HG03060 (cell line): ENCODE measurements around the gene THPO.

Source experiments
- ATAC-seq: cut with Tn5 transposase; IDR thresholded peaks from one replicate; pipeline ENCODE4 v1.9.1; 2021; ENCODE audit warnings: low read depth, moderate number of reproducible peaks; ENCODE audit not compliant: unreplicated experiment

THPO gene

DNA sequence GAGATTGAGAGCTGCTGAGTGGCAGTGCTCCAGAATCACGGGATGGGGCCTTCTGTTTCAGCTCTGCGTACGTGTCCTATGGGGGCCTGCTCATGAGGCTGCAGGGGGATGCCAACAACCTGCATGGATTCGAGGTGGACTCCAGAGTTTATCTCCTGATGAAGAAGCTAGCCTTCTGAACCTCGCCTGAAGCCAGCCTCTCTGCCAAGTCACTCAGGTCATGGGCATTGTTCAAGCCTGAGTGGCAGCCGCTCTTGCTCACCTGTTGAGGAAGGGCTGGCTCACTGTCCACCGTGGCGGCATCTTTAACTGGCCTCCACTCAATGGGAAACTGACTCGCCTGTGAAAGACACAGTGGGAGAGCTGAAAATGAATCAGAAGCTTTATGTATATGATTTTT, 9.9 kb downstream of the THPO start:
- no peak for ATAC-seq

DNA sequence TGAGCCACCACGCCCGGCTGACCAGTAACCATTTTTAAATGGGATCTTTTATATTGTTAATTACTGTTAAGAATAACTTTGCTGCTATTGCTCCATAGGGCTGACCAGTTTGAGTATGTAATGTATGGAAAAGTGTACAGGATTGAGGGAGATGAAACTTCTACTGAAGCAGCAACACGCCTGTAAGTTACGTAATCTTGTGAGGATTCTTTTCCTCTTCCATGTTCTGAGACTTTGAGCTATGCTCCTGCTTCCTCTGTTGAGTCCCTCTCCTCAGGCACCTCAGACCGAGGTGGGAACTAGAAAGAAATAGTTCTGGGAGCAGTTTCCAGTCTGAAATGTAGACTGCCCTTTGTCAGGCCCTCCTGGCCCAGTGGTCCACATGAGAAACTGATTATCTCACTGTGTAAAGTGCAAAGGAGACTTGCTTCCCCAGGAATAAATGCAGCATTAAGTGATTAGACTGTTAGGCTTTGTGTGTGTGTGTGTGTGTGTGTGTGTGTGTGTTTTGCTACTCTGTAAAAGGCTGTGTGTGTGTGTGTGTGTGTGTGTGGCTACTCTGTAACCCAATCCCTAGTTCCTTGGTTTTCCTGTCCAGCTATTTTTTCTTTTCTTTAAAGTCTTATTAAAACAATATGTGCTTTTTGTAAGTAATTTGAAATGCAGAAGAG, 11.3 kb downstream of the THPO start:
- no peak for ATAC-seq

DNA sequence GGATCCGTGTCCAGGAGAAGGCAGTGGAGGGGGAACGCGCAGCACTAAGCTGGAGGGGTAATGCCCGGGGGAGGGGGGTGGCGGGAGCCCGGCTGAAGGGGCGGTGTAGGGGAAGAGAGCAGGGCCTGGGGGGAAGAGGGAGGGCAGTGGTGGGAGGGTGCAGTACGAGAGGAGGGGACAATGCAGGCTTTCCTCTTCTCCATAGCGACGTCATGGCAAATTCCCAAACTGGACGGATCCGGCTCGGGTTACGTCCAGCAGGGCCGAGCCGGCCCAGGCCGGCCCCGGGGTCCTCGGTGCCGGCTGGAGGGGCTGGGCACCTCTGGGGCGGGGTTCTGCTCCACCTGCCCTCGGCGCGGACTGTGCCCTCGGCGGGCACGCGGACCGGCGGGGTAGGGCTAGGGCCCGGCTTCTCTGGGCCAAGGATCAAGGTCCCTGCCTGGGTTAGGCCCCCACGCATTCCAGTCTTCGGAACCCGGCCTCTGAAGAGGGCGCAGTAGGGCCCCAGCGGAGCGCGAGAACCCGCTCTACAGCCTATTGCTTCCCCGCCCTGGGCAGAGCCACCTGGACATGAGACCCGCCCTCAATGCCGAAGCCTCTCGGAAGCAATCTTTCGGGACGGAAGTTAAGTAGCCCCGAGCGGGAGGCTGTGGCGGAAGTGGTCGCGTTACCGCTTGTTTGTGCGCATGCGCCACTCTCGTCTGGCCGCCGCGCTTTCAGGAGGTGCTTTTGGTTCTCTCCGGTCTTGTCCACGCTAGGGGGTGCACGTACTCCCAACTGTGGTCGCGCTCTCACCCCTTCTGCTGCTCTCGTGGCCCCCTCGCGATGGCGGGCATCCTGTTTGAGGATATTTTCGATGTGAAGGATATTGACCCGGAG, 15.1 kb downstream of the THPO start:
- ATAC-seq, result peak; percentile 88

DNA sequence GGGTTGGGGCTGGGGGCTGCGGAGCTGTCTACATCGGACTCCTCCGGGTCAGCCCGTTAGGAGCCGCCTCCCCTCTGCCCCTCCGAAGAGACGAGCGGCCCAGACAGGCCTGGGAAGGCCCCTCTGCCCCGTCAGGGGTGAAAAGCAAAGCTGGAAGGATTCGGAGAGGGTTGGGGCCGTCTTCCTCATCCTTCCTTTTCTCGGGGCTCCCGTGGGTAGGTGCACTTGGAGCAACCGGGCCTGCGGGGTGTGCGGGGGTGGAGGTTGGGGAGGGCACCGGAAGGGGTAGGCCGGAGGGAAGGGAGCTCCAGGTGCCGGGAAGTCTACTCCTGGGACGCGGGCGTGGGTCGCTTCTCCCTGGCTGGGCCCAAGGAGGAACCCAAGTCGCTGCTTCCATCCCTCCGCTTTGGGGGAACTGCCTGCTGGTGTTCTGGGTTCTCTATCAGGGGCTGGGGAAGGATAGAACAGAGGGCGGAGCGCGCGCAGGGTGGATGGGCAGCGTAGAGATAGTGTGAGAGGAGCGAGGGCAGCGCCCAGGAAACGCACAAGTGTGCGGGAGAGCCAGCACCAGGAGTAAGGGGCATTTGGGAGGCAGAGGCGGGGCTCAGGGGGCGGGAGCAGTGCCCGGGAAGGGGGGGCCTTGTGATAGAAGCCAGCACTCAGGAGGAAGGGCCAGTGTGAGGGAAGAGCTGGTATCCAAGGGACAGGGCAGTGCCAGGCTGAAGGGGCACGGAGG, 15.9 kb downstream of the THPO start:
- ATAC-seq, result no peak

DNA sequence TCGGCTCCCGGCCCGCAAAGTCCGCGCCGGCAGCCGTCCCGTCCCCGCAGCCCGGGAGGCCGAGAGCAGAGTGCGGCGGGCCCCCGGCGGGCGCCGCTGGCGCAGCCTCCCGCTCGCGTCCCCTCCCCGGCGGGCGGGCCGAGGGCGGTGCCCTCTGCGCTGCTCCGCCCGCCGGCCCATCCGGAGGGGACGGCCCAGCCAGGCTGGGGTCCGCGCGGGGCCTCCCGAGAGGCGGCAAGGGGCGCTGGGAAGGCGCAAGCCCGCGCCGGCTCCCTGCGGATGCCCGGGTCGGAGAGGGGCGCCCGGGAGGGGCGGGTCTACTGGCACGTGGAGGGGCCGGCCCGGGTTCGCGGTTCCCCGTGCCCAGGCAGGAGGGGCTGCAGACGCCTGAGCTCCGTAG, 16.5 kb downstream of the THPO start, which contains the start of the genes CLCN2 and POLR2H:
TSS of gene CLCN2 (minus strand) at position 74 of the 400 bp plus-strand sequence. CDS start 126 bp downstream, outside the sequence.
TSS of gene POLR2H (plus strand) at position 179 of the 400 bp plus-strand sequence. CDS start 1,783 bp downstream, outside the sequence.
- ATAC-seq, result no peak

DNA sequence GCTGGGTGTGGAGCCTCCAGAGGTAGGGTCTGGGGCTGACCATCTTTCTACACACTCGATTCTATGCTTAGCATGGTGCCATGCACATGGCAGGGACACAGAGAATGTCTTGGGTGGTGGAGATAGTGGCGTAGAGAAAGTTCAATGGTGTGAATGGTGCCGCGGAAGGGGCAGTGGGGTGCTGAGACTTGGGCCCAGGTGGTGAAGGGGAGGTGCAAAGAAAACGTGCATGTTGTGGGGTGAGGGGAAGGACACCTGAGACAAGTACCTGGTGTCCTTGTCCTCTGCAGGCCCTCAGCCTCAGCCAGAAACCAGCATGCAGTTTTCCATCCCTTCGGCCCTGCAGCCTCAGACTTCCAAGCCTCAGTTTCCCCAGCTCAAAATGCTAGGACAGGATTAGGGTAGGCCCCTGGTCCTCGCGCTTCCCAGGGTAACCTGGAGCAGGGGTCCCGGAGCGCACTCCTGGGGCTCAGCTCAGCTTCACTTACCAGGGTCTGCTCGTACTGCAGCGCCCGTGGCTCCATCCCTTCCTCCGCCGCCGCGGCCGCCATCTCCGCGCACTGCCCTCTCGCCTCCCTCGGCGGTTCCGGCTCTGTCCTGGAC, 17.0 kb downstream of the THPO start:
- no peak for ATAC-seq

DNA sequence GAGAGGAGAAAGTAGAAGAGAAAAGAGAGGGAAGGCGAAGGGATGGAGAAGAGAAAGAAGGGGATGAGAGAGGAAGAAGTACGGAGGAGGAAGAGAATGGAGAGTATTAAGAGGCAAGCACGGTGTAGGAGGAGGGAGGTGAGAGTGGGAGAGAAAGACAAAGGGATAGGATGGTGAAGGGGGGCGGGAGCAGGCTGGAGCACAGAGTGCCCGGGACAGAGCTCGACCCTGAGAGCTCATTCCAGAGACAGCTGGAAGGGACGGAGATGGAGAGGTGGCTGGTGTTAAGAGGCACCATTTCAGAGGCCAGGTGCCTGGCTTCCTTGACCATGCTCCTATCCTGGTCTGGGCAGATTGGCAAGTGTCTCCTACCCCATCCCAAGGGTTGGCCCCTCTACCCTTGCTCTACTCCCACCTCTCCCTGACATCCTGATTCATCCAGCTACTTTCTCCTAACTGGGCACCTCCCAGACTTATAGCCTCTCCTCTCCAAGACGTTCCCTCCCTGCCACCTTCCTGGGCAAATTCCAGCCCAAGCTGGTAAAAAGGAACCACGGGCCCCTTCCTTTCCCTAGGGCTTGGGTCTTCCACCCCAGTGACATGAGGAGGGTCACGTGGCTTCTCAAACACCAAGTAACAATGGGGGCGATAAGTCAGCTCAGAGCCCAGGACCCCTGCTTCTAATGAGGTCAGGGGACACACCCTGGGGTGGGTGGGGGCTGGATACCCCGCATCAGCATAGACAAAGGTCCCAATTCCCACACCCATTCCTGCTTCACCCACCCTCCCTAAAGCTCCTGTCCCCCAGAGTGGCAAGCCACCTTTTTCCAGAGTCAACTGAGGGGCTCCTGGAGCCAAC, 17.7 kb downstream of the THPO start:
- ATAC-seq, result no peak

DNA sequence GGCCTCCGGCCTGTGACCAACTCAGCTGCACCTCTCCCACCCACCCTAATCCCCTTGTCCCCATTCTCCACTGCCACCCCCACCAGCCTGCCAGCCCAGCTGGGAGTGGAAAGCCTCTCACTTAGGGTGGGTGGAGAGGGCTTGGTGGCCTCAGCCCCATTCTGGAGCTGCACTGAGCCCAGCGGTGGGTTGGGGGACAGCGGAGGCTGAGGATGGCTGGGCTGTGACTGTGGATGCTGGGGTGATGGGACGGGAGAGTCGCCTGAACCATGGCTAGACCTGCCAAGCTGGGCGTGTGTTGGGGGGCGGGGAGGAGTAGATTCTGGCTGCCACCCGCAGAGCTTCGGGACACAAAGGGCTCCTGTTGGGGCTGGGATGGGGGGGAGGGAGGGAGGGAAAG, 18.4 kb downstream of the THPO start:
- ATAC-seq, result no peak

DNA sequence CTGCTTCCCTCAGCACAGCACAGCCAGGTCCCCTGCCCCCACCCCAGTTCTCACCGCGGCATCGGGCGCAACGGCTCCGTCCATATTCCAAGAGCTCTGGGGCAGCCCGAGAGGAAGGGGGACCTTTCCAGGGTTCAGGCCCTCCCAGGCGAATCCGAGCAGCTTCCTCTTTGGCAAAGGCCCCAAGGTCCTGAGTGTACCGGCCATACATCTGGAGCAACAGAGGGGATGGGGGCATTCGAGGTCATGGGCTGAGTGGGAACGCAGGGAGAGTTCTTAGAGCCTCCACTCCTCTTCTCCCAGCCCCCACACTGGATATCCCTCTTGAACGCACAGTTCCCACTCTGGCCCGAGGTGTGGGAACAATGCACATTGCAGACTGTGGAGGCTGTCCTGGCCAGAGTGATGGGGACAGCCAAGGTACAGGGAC, 19.1 kb downstream of the THPO start:
- ATAC-seq, result no peak

DNA sequence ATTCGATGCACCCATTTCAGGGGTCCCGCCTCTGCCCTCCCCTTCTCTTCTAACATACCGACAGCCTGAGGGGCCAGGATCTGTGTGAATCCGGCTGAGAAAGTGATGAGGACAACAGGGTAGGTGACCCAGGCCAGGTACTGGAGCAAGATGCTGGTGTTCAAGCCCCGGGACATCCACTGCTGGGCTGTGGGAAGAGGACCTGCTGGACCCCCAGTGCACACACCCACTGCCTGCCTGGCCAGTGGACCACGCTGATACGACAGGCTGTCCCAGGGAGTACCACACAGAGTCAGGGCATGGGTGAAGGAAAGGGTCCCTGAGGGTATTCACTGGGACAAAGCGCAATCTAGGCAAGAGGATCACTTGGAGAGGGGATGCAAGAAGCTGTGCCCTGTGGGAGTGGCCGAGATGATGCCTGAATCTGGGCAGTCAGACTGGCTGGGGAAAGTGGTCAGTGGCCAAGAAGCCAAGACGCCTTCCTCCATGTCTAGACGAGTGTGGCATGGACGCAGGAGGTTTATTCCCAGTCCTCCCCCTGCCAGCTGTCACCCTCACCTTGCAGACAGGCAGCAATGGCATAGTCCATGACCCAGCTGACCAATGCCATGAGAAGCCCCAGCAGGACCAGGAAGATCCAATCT, 19.8 kb downstream of the THPO start:
- no peak for ATAC-seq

DNA sequence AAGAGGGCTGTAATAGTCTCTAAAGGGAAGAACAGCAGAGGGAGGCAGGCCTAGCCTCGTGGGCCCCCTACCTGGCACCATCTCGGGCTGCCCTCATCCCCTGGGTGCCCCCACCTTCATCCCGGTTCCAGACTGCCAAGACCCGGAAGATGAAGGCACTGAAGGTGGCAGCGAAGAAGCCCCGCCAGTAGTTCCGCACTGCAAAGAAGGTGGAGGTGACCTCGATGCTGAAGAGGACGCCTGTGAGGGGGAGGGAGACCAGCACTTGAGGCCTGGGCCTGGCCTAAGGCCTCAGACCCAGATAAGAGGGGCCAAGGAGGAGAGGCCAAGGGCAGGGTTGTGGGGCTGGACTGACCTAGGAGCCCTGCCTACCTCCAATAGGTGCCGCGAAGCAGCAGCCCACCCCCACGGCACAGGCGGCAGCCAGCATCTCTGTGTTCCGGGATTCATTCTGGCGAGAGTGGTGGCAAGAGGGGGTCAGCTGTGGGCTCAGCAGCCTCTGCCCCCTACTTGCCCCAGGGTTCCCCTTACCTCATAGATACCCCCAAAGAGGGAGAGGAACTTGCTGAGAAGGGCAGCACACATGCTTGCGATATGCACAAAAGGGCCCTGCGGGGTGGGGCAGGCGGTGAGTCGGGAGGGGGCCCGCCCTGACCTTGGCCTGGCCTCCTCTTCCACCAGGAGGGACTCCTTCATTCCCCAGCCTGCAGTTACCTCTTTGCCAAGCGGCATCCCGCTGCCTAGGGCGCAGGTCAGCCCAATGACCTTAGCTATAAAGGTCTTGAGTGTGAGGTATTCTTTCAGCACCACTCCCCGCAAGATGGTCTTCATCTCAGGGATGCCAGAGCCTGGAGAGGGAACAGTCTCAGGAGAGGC, 20.5 kb downstream of the THPO start:
- ATAC-seq, result no peak

DNA sequence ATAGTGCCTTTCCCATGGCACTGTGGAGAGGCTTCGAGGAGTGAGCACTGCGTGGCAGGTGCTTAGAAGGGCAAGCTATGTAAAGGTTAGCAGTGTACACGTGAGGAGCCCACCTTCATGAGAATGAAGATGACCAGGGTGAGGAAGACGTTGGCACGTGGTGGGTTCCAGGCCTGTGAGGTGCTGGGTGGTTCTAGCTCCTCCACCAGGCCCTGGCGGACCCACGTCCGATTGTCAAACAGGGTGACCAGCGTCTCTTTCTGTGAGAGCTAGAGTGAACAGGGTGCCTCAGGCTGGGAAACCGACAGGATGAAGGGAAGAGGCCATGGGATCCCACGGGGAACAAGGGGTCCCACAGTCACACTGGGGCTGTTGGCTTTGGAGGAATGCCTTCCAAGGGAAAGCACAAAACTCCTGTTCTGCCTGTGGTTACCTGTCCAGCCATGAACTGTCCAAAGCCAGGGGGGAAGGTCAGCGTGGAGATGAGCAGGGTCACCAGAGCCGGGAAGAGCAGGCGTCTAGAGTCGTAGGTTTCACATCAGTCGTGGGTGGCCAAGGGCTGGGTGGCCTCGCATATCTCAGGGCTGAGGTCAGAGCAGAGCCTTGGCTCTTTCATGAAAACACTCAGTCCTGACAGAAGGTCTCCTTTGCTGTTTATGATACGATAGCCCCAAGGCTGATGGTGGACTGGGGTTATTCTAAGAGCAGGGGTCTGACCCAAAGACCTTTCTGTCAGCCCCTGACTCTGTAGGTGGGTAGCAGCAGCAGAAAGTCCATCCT, 22.6 kb downstream of the THPO start:
- no peak for ATAC-seq

DNA sequence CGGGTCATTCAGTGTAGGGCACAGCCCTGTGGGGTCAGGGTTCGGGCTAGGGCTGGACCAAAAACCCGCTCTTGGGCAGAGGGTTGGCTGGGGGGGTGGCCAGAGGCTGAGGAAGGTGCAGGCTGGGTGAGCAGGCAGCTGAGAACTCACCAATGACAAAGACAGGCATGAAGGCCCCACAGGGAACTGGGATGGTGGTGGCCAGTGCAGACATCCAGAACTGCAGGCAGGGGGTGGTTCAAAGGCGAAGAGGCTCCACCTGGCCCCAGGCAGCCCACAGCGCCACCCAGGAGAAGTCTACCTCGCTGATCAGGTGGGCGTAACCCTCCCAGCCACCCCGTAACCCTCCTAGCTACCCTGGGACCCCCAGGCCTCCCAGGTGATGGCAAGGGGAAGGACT, 23.3 kb downstream of the THPO start:
- ATAC-seq, result no peak

DNA sequence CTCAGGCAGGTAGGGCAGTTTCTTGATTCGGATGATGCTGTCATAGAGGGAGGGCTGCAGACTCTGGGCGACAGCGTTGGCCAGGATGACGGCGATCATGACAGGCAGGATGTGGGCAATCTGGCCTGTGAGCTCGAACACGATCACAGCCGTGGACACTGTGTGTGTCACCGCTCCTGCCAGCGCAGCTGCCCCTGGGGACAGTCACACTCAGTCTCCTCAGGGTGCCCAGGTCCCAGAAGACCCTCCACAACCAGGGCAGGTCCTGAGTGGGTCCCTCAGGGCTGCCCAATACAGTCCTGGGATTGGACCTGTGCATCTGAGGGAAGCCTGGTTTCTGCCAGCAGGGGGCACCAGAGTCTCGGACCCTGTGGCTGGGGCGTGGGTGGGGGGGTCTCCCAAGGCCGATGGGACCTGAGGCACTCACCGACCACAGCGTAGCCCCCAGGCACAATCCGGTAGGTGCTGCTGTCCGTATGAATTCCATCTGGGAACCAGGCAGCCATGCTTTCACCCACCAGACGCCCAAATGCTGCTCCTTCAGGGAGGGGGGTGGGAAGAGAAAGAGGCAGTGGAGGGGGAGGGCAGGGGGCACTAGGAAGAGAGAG, 23.8 kb downstream of the THPO start:
- ATAC-seq, result no peak

DNA sequence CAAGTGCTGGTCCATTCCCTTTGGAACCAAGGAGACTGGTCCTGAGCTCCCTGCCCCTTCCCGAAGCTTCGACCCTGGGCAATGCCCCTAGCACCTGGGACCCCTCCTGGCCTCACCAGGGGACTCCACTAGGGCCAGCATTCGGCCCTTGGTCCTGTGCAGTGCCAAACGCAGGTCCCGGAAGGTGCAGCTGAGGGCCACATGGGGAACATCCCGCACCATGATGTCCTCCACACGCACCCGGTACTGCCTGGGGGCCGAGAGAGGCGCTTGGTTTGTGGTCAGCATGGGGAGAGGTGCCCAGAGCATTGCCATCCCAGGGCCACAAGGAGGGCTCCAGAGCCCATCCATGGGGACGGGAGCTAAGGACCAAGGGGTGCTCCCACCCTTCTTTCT, 24.5 kb downstream of the THPO start:
- no peak for ATAC-seq

DNA sequence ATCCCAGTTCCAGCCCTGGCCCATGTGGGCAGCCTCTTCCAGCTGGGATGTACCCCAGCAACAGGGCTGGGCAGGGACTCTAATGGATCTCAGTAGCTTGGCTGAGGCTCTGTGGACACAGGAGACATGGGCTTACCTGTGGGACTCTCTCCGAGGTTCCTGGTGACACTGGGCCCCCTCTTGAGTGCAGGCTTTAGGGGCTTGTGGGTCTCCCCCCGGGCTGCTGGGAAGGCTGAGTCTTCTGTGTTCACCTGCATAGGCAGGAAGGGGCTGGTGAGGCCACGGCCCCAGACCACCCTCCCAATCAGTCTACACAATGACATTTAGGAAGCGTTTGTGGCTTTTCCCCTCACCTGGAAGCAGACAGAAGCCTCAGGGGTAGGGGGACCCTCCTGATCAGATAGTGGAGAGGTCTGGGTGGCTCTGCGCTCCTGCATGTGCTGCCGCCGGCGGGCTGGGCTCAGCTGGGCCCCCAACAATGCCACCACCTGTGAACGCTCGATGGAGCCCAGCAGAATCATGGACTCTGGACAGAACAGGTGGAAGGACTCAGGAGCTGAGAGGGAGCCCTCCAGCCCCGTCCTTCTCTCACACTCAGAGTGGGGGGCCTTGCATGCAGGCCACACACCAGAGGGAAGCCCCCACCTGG, 25.0 kb downstream of the THPO start:
- no peak for ATAC-seq
